Activated B cell treated with CpG ODN at 0.5 μM for 24 hours (primary cell): ENCODE results near the gene PPM1G. TPM values are rescaled to one million over a fixed set of nuclear protein-coding genes. Genes with fewer than 3 reads are reported as not detected.

ENCODE experiments used
- ATAC-seq: fragments of 200-7000 bp; cut with Tn5 transposase; one replicate; pipeline ENCODE4 v1.10.0; 2021; ENCODE audit warnings: low read depth, mild to moderate bottlenecking, moderate library complexity
- CTCF ChIA-PET: fragments of 350-600 bp; sonication (Branson Sonifier 250); formaldehyde crosslinking; loops from one replicate; lab custom pipeline; 2021; ENCODE audit warnings: antibody characterized with exemption; lab: Charles Lee
- POLR2A ChIA-PET: fragments of 350-600 bp; sonication (Branson Sonifier 250); formaldehyde crosslinking; loops from one replicate; lab custom pipeline; 2021; ENCODE audit warnings: antibody characterized with exemption; lab: Charles Lee
- DNase-seq: peaks from one replicate; pipeline ENCODE4 v3.0.0; 2022
- H3K27ac Mint-ChIP-seq: one replicate; pipeline ENCODE4 v1.8.0; 2020; ENCODE audit warnings: mixed read lengths
- H3K27me3 Mint-ChIP-seq: one replicate; pipeline ENCODE4 v1.8.0; 2021; ENCODE audit warnings: mixed read lengths
- H3K36me3 Mint-ChIP-seq: one replicate; pipeline ENCODE4 v1.8.0; 2021; ENCODE audit warnings: low read depth, mixed read lengths
- H3K4me1 Mint-ChIP-seq: one replicate; pipeline ENCODE4 v1.8.0; 2021; ENCODE audit warnings: mixed read lengths
- H3K4me3 Mint-ChIP-seq: one replicate; pipeline ENCODE4 v1.8.0; 2020; ENCODE audit warnings: mild to moderate bottlenecking, mixed read lengths
- H3K9me3 Mint-ChIP-seq: one replicate; pipeline ENCODE4 v1.8.0; 2020; ENCODE audit warnings: mixed read lengths
- CTCF ChIP-seq: fragments of 200-600 bp; IDR thresholded peaks from one replicate; pipeline ENCODE4 v1.8.0; 2022; ENCODE audit warnings: antibody characterized with exemption, mild to moderate bottlenecking
- intact Hi-C: fragments of 100-400 bp; cut with micrococcal nuclease; formaldehyde crosslinking; loops from one replicate; pipeline ENCODE4 v1.15.1; 2024
- total RNA-seq: library from RNA; stranded (reverse); gene quantifications from 2 replicates; pipeline ENCODE4 v1.2.3, GENCODE V29; 2022

The PPM1G gene
- total RNA-seq, 1 donor from 2014 or later: 74.7 TPM

DNA sequence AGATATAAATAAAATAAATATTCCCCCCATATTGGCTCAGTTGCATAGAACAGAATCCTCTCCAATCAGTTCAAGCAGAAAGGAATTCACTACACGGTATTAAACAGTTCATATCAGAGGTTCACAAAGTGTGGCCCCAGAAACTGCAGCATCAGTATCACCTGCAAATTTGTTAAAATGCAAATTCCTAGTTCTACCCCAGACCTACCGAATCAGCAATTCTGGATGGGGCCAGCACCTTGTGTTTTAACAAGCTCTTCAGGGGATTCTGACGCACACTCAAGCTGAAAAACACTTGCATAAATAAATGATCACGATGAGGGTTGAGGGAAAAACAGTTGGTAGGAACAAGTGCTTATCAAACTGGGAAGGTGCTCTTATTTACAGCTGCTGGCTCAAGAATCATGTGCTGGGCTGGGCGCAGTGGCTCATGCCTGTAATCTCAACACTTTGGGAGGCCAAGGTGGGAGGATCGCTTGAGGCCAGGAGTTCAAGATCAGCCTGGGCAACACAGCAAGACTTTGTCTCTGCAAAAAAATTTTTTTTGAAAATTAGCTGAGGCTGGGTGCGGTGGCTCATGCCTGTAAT, 59.2 kb downstream of the PPM1G start:
- Mint-ChIP-seq H3K4me1 (peaks cover 48% of the 10 kb centered on the region), H3K27me3 (no peaks in the 10 kb centered on the region), H3K9me3 (no peaks in the 10 kb centered on the region), H3K36me3 (peaks cover 29% of the 10 kb centered on the region), H3K4me3 (no peak overlapping the region), H3K27ac (no peak overlapping the region)
- ChIA-PET CTCF (no interaction called here), POLR2A (no interaction called here)
- no peak for ATAC-seq
- intact Hi-C loops: no loop called here
- DNase-seq: no peak
- TF ChIP-seq CTCF: no peak

DNA sequence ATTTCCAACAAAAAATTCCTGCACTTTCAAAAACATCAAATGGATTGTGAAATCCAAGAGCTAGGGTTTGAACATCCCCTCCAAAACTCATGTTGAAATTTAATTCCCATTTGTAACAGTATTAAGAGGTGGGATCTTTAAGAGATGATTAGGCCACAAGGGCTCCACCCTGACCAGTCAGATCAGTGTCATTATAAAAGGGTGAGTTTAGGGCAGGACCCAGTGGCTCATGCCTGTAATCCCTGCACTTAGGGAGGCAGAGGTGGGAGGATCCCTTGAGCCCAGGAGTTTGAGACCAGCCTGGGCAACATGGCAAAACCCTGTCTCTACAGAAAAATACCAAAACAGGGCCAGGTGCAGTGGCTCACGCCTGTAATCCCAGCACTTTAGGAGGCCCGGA, 61.8 kb downstream of the PPM1G start:
- no peak for TF ChIP-seq CTCF
- Mint-ChIP-seq H3K9me3 (no peaks in the 10 kb centered on the region), H3K36me3 (peaks cover 35% of the 10 kb centered on the region), H3K27me3 (no peaks in the 10 kb centered on the region), H3K4me3 (no peak overlapping the region), H3K27ac (no peak overlapping the region), H3K4me1 (peaks cover 35% of the 10 kb centered on the region)
- CTCF ChIA-PET: no interaction called here
- POLR2A ChIA-PET: no interaction called here
- DNase-seq (no peak), ATAC-seq (no peak)
- intact Hi-C loops: no loop called here

GRCh38 chr2:27336173-27336572, 73.2 kb downstream of the PPM1G start:
- Mint-ChIP-seq H3K27ac (no peak overlapping the region), H3K4me3 (no peak overlapping the region), H3K27me3 (no peaks in the 10 kb centered on the region), H3K36me3 (peaks cover 76% of the 10 kb centered on the region), H3K9me3 (no peaks in the 10 kb centered on the region), H3K4me1 (no peaks in the 10 kb centered on the region)
- DNase-seq (no peak), ATAC-seq (no peak)
- no peak for TF ChIP-seq CTCF
- ChIA-PET CTCF (no interaction called here), POLR2A (interaction anchor here (1.2 kb wide), 1 partner anchor 13 kb away, joined by 3 read pairs; the partner anchor contains the start of gene MPV17)
- intact Hi-C loops: no loop called here

- Mint-ChIP-seq H3K9me3 (no peaks in the 10 kb centered on the region), H3K4me3 (no peak overlapping the region), H3K27ac (no peak overlapping the region), H3K36me3 (peaks cover 75% of the 10 kb centered on the region), H3K4me1 (no peaks in the 10 kb centered on the region), H3K27me3 (no peaks in the 10 kb centered on the region)
- intact Hi-C loops: no loop called here
- POLR2A ChIA-PET: no interaction called here
- DNase-seq (no peak), ATAC-seq (no peak)
- no peak for TF ChIP-seq CTCF
- CTCF ChIA-PET: no interaction called here
These were observed 74.1 kb downstream of the PPM1G start for GRCh38 chr2:27335311-27335710.

Other genes starting within 250 kb of the PPM1G start
- 73.9 and 77.2 TPM in 2 replicates for gene ATRAID, start 197.6 kb downstream of the PPM1G start, total RNA-seq
- 53.2 and 69.9 TPM in 2 replicates for gene SLC5A6, start 197.3 kb downstream of the PPM1G start, total RNA-seq
- gene CAD, start 192.2 kb downstream of the PPM1G start, total RNA-seq: 55.9 and 64.1 TPM in 2 replicates
- 0.12 and 0.27 TPM in 2 replicates for gene SLC30A3, start 146.5 kb downstream of the PPM1G start, total RNA-seq
- not detected in 2 replicates for gene DNAJC5G, start 134.2 kb downstream of the PPM1G start, total RNA-seq
- gene TRIM54, start 127.2 kb downstream of the PPM1G start, total RNA-seq: not detected in 2 replicates
- gene UCN, start 101.1 kb downstream of the PPM1G start, total RNA-seq: 1.0 and 1.2 TPM in 2 replicates
- 78.1 and 98.3 TPM in 2 replicates for gene MPV17, start 86.5 kb downstream of the PPM1G start, total RNA-seq
- gene GTF3C2, start 52.8 kb downstream of the PPM1G start, total RNA-seq: 91.7 and 119 TPM in 2 replicates
- gene EIF2B4, start 39.3 kb downstream of the PPM1G start, total RNA-seq: 43.3 and 49.9 TPM in 2 replicates
- gene SNX17, start 39.0 kb downstream of the PPM1G start, total RNA-seq: 124 and 128 TPM in 2 replicates
- gene ZNF513, start 28.9 kb downstream of the PPM1G start, total RNA-seq: 30.1 and 32.8 TPM in 2 replicates
- gene NRBP1, start 19.0 kb upstream of the PPM1G start, total RNA-seq: 78.9 and 82.3 TPM in 2 replicates
- gene KRTCAP3, start 32.8 kb upstream of the PPM1G start, total RNA-seq: 6.3 and 10.0 TPM in 2 replicates
- gene IFT172, start 80.2 kb upstream of the PPM1G start, total RNA-seq: 12.7 and 14.4 TPM in 2 replicates
- not detected in 2 replicates for gene FNDC4, start 85.6 kb upstream of the PPM1G start, total RNA-seq
- not detected in 2 replicates for gene GCKR, start 87.2 kb upstream of the PPM1G start, total RNA-seq
- 45.4 and 48.7 TPM in 2 replicates for gene ZNF512, start 173.5 kb upstream of the PPM1G start, total RNA-seq
- 0.69 and 0.71 TPM in 2 replicates for gene CCDC121, start 219.4 kb upstream of the PPM1G start, total RNA-seq
- gene GPN1, start 219.5 kb upstream of the PPM1G start, total RNA-seq: 36.9 and 39.3 TPM in 2 replicates